Mesenchymal stem cell (in vitro differentiated cells and primary cell): ENCODE data around the gene OCIAD1.
"Not testable (repeated sequence)": the region's sequence is repeated elsewhere in the genome, so short reads cannot be mapped to it uniquely, and the experiment has no call there.

ENCODE experiments used
- DNase-seq: peaks from one replicate; pipeline ENCODE4 v3.0.0-alpha.2; 2013
- H2AFZ ChIP-seq: one replicate; pipeline ENCODE4 v1.6.1; 2013; ENCODE audit warnings: low read depth, mild to moderate bottlenecking, control low read depth, inconsistent platforms, low read length, moderate library complexity
- H2AK5ac ChIP-seq: 2 replicates; pipeline ENCODE4 v1.6.1; 2013; ENCODE audit warnings: low read length, moderate library complexity, mild to moderate bottlenecking, inconsistent platforms; ENCODE audit not compliant: severe bottlenecking
- H2BK120ac ChIP-seq: one replicate; pipeline ENCODE4 v1.6.1; 2013; ENCODE audit warnings: low read depth, mild to moderate bottlenecking, inconsistent platforms, low read length, moderate library complexity
- H2BK12ac ChIP-seq, 2 experiments: one replicate each; pipeline ENCODE4 v1.6.1; 2013; ENCODE audit warnings: inconsistent platforms in 2 of 2, low read length in 2 of 2, mild to moderate bottlenecking in 2 of 2, moderate library complexity in 2 of 2, control low read depth in 1 of 2
- H2BK15ac ChIP-seq: one replicate; pipeline ENCODE4 v1.6.1; 2013; ENCODE audit warnings: mild to moderate bottlenecking, low read depth, inconsistent platforms; ENCODE audit not compliant: poor library complexity, severe bottlenecking
- H2BK5ac ChIP-seq: 2 replicates; pipeline ENCODE4 v1.6.1; 2013; ENCODE audit warnings: low read depth, mild to moderate bottlenecking, low read length, control low read depth, inconsistent platforms; ENCODE audit not compliant: poor library complexity, severe bottlenecking
- H3K14ac ChIP-seq, 2 experiments: one replicate each; pipeline ENCODE4 v1.6.1; 2013; ENCODE audit warnings: inconsistent platforms in 2 of 2, low read length in 2 of 2, control low read depth in 1 of 2, mild to moderate bottlenecking in 1 of 2, moderate library complexity in 1 of 2
- H3K18ac ChIP-seq, 2 experiments: one replicate each; pipeline ENCODE4 v1.6.1; 2013; ENCODE audit warnings: inconsistent platforms in 2 of 2, low read length in 2 of 2, control low read depth in 1 of 2, low read depth in 1 of 2, mild to moderate bottlenecking in 1 of 2
- H3K23ac ChIP-seq, 2 experiments: one replicate each; pipeline ENCODE4 v1.6.1; 2013; ENCODE audit warnings: inconsistent platforms in 2 of 2, low read length in 2 of 2, mild to moderate bottlenecking in 2 of 2, moderate library complexity in 2 of 2, control low read depth in 1 of 2
- H3K27ac ChIP-seq: 2 replicates; pipeline ENCODE4 v1.5.1; 2013; ENCODE audit warnings: mild to moderate bottlenecking, moderate library complexity, low read length, control low read depth, inconsistent platforms; ENCODE audit not compliant: poor library complexity, severe bottlenecking
- H3K27me3 ChIP-seq, 2 experiments: 2 replicates each; pipeline versions ENCODE4 v1.6.1 to v1.7.0; 2013; ENCODE audit warnings: low read length in 2 of 2, mild to moderate bottlenecking in 2 of 2, moderate library complexity in 2 of 2, control low read depth in 1 of 2, inconsistent platforms in 1 of 2; ENCODE audit not compliant: control insufficient read depth in 1 of 2, insufficient read depth in 1 of 2
- H3K36me3 ChIP-seq, 2 experiments: 2 replicates each; pipeline versions ENCODE4 v1.6.1 to v1.7.0; 2013; ENCODE audit warnings: low read length in 2 of 2, control low read depth in 1 of 2, inconsistent platforms in 1 of 2, low read depth in 1 of 2, mild to moderate bottlenecking in 1 of 2; ENCODE audit not compliant: insufficient read depth in 2 of 2, control insufficient read depth in 1 of 2
- H3K4ac ChIP-seq, 2 experiments: one replicate each; pipeline ENCODE4 v1.6.1; 2013; ENCODE audit warnings: inconsistent platforms in 2 of 2, low read length in 2 of 2, mild to moderate bottlenecking in 2 of 2, moderate library complexity in 2 of 2, control low read depth in 1 of 2, low read depth in 1 of 2
- H3K4me1 ChIP-seq: 2 replicates; pipeline ENCODE4 v1.6.1; 2013; ENCODE audit warnings: low read depth, low read length, control low read depth; ENCODE audit not compliant: control insufficient read depth, insufficient read depth
- H3K4me2 ChIP-seq: 2 replicates; pipeline ENCODE4 v1.6.1; 2013; ENCODE audit warnings: low read length, mild to moderate bottlenecking, inconsistent platforms; ENCODE audit not compliant: poor library complexity, severe bottlenecking
- H3K4me3 ChIP-seq, 2 experiments: 2 replicates each; pipeline versions ENCODE4 v1.5.1 to v1.7.0; 2013; ENCODE audit warnings: low read length in 2 of 2, mild to moderate bottlenecking in 2 of 2, control low read depth in 1 of 2, low read depth in 1 of 2; ENCODE audit not compliant: insufficient read depth in 1 of 2
- H3K79me1 ChIP-seq: replicated peaks from 2 replicates; pipeline ENCODE4 v1.6.1; 2013; ENCODE audit warnings: mild to moderate bottlenecking, control low read depth, low read length, inconsistent platforms; ENCODE audit not compliant: poor library complexity, severe bottlenecking
- H3K9ac ChIP-seq: 2 replicates; pipeline ENCODE4 v1.7.0; 2013; ENCODE audit warnings: mild to moderate bottlenecking, low read length, moderate library complexity
- H3K9me3 ChIP-seq: 2 replicates; pipeline ENCODE4 v1.7.0; 2013; ENCODE audit warnings: mild to moderate bottlenecking, low read length; ENCODE audit not compliant: control insufficient read depth
- H4K8ac ChIP-seq: one replicate; pipeline ENCODE4 v1.6.1; 2013; ENCODE audit warnings: inconsistent platforms, mild to moderate bottlenecking, low read length, moderate library complexity
- H4K91ac ChIP-seq: one replicate; pipeline ENCODE4 v1.6.1; 2013; ENCODE audit warnings: mild to moderate bottlenecking, low read length, inconsistent platforms
- WGBS: methylation state at CpG from one replicate; pipeline ENCODE4 v1.1.7; 2013; ENCODE audit warnings: mixed read lengths; 5-methylcytosine and 5-hydroxymethylcytosine counted together

OCIAD1 gene

GRCh38 chr4:48848799-48849198 lies 17.9 kb downstream of the OCIAD1 start:
- not testable (repeated sequence) for H3K9me3 ChIP-seq, H3K4ac ChIP-seq, H2BK12ac ChIP-seq, H2BK5ac ChIP-seq, H3K79me1 ChIP-seq, H2BK120ac ChIP-seq, H3K4me2 ChIP-seq, H3K14ac ChIP-seq, H2AFZ ChIP-seq, H3K27ac ChIP-seq, H4K8ac ChIP-seq, H4K91ac ChIP-seq, DNase-seq, H3K27me3 ChIP-seq, H2BK15ac ChIP-seq, H3K9ac ChIP-seq, H3K18ac ChIP-seq, H3K4me3 ChIP-seq, H3K23ac ChIP-seq, H3K4me1 ChIP-seq, H2AK5ac ChIP-seq
- peaks cover 10 to 80% of the 10 kb centered on the region in 2 experiments for H3K36me3 ChIP-seq
- WGBS: 100% methylated on average over 1 of the region's 6 CpGs

DNA sequence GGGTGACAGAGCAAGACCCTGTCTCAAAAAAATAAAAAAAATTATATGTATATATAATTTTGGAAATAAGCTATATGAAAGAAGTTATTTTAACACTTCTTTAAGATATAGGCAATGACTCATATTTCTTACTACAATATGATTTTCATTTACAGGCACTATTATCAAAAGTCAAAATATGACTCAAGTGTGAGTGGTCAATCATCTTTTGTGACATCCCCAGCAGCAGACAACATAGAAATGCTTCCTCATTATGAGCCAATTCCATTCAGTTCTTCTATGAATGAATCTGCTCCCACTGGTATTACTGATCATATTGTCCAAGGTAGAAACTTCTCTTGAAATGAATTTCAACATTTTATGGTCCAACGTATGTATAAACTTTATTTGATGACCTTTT lies 20.8 kb downstream of the OCIAD1 start:
- Histone ChIP-seq H3K36me3 (peaks cover 10 to 80% of the 10 kb centered on the region in 2 experiments), H4K91ac (no peak overlapping the region), H3K23ac (no peak overlapping the region), H3K79me1 (peaks cover 12% of the 10 kb centered on the region), H2AFZ (no peak overlapping the region), H3K4me1 (no peaks in the 10 kb centered on the region), H3K18ac (no peak overlapping the region), H3K9me3 (no peaks in the 10 kb centered on the region), H3K4ac (no peak overlapping the region), H3K14ac (no peak overlapping the region), H2BK15ac (no peak overlapping the region), H3K4me2 (no peak overlapping the region), H2BK12ac (no peak overlapping the region), H3K27me3 (no peaks in the 10 kb centered on the region), H2BK120ac (no peak overlapping the region), H3K27ac (no peak overlapping the region), H4K8ac (no peak overlapping the region), H2AK5ac (no peak overlapping the region), H2BK5ac (no peak overlapping the region), H3K9ac (no peak overlapping the region), H3K4me3 (no peak overlapping the region)
- 83% methylated on average over 1 of the region's 1 CpG for WGBS
- no peak for DNase-seq

- H2BK12ac ChIP-seq: no peak overlapping the region
- 100% methylated on average over 2 of the region's 4 CpGs for WGBS
- H3K79me1 ChIP-seq: peaks cover 14% of the 10 kb centered on the region
- no peak overlapping the region for H2AK5ac ChIP-seq
- H2AFZ ChIP-seq: no peak overlapping the region
- H2BK15ac ChIP-seq: no peak overlapping the region
- no peaks in the 10 kb centered on the region for H3K9me3 ChIP-seq
- H4K8ac ChIP-seq: no peak overlapping the region
- H3K14ac ChIP-seq: no peak overlapping the region
- H3K23ac ChIP-seq: no peak overlapping the region
- H4K91ac ChIP-seq: no peak overlapping the region
- no peak overlapping the region for H3K27ac ChIP-seq
- H3K4me1 ChIP-seq: no peaks in the 10 kb centered on the region
- H3K4ac ChIP-seq: no peak overlapping the region
- H2BK120ac ChIP-seq: no peak overlapping the region
- H3K27me3 ChIP-seq: no peaks in the 10 kb centered on the region
- H3K4me3 ChIP-seq: no peak overlapping the region
- H3K36me3 ChIP-seq: peaks cover 17 to 82% of the 10 kb centered on the region in 2 experiments
- H3K18ac ChIP-seq: no peak overlapping the region
- no peak overlapping the region for H3K9ac ChIP-seq
- no peak for DNase-seq
- no peak overlapping the region for H2BK5ac ChIP-seq
- no peak overlapping the region for H3K4me2 ChIP-seq
Observed at GRCh38 chr4:48853604-48854394, 22.9 kb downstream of the OCIAD1 start.

- Histone ChIP-seq H2BK15ac (no peak overlapping the region), H3K9ac (no peak overlapping the region), H3K27ac (no peak overlapping the region), H3K23ac (no peak overlapping the region), H3K18ac (no peak overlapping the region), H3K4me1 (no peaks in the 10 kb centered on the region), H4K8ac (no peak overlapping the region), H3K36me3 (peaks cover 17 to 84% of the 10 kb centered on the region in 2 experiments), H3K4ac (no peak overlapping the region), H2AFZ (no peak overlapping the region), H2BK5ac (no peak overlapping the region), H3K9me3 (no peaks in the 10 kb centered on the region), H3K79me1 (peaks cover 14% of the 10 kb centered on the region), H4K91ac (no peak overlapping the region), H3K4me3 (no peak overlapping the region), H2BK12ac (no peak overlapping the region), H3K14ac (no peak overlapping the region), H2AK5ac (no peak overlapping the region), H2BK120ac (no peak overlapping the region), H3K4me2 (no peak overlapping the region), H3K27me3 (no peaks in the 10 kb centered on the region)
- no peak for DNase-seq
- 92% methylated on average over 1 of the region's 1 CpG for WGBS
Observed at GRCh38 chr4:48854395-48854683, 23.5 kb downstream of the OCIAD1 start.
